ENCODE data around the gene CIRBP. TPM values are rescaled to one million over a fixed set of nuclear protein-coding genes. Genes with fewer than 3 reads are reported as not detected.

The CIRBP gene
- total and polyA plus RNA-seq, 2 of the 13 experiments (the other 11 are each of a cell fraction or from before 2014, with no cell fraction given), result 133 to 140 TPM

- peak; percentile 10; the same call in 1 of the 2 replicates for TF ChIP-seq TCF7 (IDR thresholded peaks at IDR 0.05; ENCODE audit: low read depth)
- TF ChIP-seq GABPB1 (CRISPR knock-in tag; IDR thresholded peaks at IDR 0.05), result peak; percentile 89
- TF ChIP-seq ZBTB43 (CRISPR knock-in tag; conservative IDR thresholded peaks at IDR 0.05), result no peak
- TF ChIP-seq CBFB (CRISPR knock-in tag; IDR thresholded peaks at IDR 0.05), result peak; percentile 64; the same call in 1 of the 2 replicates
- TF ChIP-seq FOXA1 (IDR thresholded peaks at IDR 0.05), result no peak
- TF ChIP-seq FOXA1 (CRISPR knock-in tag; IDR thresholded peaks at IDR 0.05), result no peak
- no peak for TF ChIP-seq ZNF484 (CRISPR knock-in tag; IDR thresholded peaks at IDR 0.05; ENCODE audit: borderline replicate concordance, low read depth)
- no peak for TF ChIP-seq ZNF883 (CRISPR knock-in tag; IDR thresholded peaks at IDR 0.05; ENCODE audit: not compliant biosample characterization)
- TF ChIP-seq, protein P1, sequence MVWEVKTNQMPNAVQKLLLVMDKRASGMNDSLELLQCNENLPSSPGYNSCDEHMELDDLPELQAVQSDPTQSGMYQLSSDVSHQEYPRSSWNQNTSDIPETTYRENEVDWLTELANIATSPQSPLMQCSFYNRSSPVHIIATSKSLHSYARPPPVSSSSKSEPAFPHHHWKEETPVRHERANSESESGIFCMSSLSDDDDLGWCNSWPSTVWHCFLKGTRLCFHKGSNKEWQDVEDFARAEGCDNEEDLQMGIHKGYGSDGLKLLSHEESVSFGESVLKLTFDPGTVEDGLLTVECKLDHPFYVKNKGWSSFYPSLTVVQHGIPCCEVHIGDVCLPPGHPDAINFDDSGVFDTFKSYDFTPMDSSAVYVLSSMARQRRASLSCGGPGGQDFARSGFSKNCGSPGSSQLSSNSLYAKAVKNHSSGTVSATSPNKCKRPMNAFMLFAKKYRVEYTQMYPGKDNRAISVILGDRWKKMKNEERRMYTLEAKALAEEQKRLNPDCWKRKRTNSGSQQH (CRISPR knock-in tag; IDR thresholded peaks at IDR 0.05; ENCODE audit: low read depth), result peak; percentile 29; the same call in 1 of the 2 replicates
- TF ChIP-seq HOXA9 (CRISPR knock-in tag; IDR thresholded peaks at IDR 0.05; ENCODE audit: borderline replicate concordance), result no peak
- no peak for TF ChIP-seq NCOA1 (CRISPR knock-in tag; IDR thresholded peaks at IDR 0.05)
- peak; percentile 87 for TF ChIP-seq ZNF362 (CRISPR knock-in tag; IDR thresholded peaks at IDR 0.05; ENCODE audit: borderline replicate concordance)
- TF ChIP-seq REXO4 (CRISPR knock-in tag; IDR thresholded peaks at IDR 0.05; ENCODE audit: borderline replicate concordance), result no peak
- peak; percentile 90 for TF ChIP-seq POLR2AphosphoS5 (IDR thresholded peaks at IDR 0.05; ENCODE audit: low read depth, low read length)
- TF ChIP-seq PHF20 (CRISPR knock-in tag; IDR thresholded peaks at IDR 0.05), result peak; percentile 39; the same call in 1 of the 2 replicates
- TF ChIP-seq MED13 (CRISPR knock-in tag; IDR thresholded peaks at IDR 0.05), result peak; percentile 21; the same call in 1 of the 2 replicates
- no peak for TF ChIP-seq ZNF674 (CRISPR knock-in tag; IDR thresholded peaks at IDR 0.05; ENCODE audit: low read depth)
- no peak; the same call in 1 of the 2 replicates for TF ChIP-seq ZNF709 (CRISPR knock-in tag; IDR thresholded peaks at IDR 0.05)
- TF ChIP-seq ZNF740 (CRISPR knock-in tag; IDR thresholded peaks at IDR 0.05), result no peak
- no peak for TF ChIP-seq HNF1B (CRISPR knock-in tag; IDR thresholded peaks at IDR 0.05)
- no peak for TF ChIP-seq ZNF3 (CRISPR knock-in tag; IDR thresholded peaks at IDR 0.05)
- peak; percentile 81 for TF ChIP-seq ARNT2 (CRISPR knock-in tag; IDR thresholded peaks at IDR 0.05; ENCODE audit: low read depth)
- TF ChIP-seq TAF1 (CRISPR knock-in tag; IDR thresholded peaks at IDR 0.05), result peak; percentile 82
Measured at GRCh38 chr19:1249298-1249989, 19.7 kb upstream of the CIRBP start (continued).

Data from HepG2 (cell line).